Esophagus squamous epithelium (tissue), 5 donors: Measurements from ENCODE around the gene DGKB. TPM values are rescaled to one million over a fixed set of nuclear protein-coding genes. Genes with fewer than 3 reads are reported as not detected.

Experiments
- DNase-seq: peaks from one replicate; lab custom pipeline; 2025; lab: John Stamatoyannopoulos, UW
- H3K27ac ChIP-seq, 4 donors: fragments of 200-600 bp; sonication (generic); one replicate each; pipeline ENCODE4 v1.5.1; 2016 to 2019; ENCODE audit warnings: mild to moderate bottlenecking in 1 of 4
- H3K27me3 ChIP-seq, 4 donors: fragments of 200-600 bp; sonication (generic); 1 replicate in 3 of 4; 2 replicates in 1 of 4; pipeline versions ENCODE4 v1.5.1 to v1.6.0; 2017 to 2021; ENCODE audit warnings: antibody characterized with exemption in 1 of 4
- H3K36me3 ChIP-seq, 3 donors: fragments of 200-600 bp; sonication (generic); one replicate each; pipeline ENCODE4 v1.5.1; 2016 to 2019
- H3K4me1 ChIP-seq, 3 donors: fragments of 200-600 bp; sonication (generic); one replicate each; pipeline ENCODE4 v1.5.1; 2017 to 2019
- H3K4me3 ChIP-seq, 4 donors: fragments of 200-600 bp; sonication (generic); 1 replicate in 3 of 4; 2 replicates in 1 of 4; pipeline ENCODE4 v1.5.1; 2016 to 2019; ENCODE audit warnings: mild to moderate bottlenecking in 2 of 4, moderate library complexity in 1 of 4
- H3K9me3 ChIP-seq, 3 donors: fragments of 200-600 bp; sonication (generic); one replicate each; pipeline ENCODE4 v1.5.1; 2016 to 2019
- CTCF ChIP-seq, 6 experiments: fragments of 450-650 bp in 4 of 6; fragments of 200-600 bp in 2 of 6; sonication (generic) in 2 of 6; IDR thresholded peaks; one replicate each; pipeline ENCODE4 v1.5.1; 2016 to 2019; ENCODE audit warnings: antibody characterized with exemption in 6 of 6, mild to moderate bottlenecking in 4 of 6, moderate library complexity in 4 of 6
- POLR2A ChIP-seq, 4 donors: fragments of 450-650 bp; IDR thresholded peaks; one replicate each; pipeline ENCODE4 v1.6.1; 2017; ENCODE audit warnings: antibody characterized with exemption in 4 of 4, mild to moderate bottlenecking in 4 of 4, moderate library complexity in 3 of 4
- WGBS, 2 donors: methylation state at CpG; one replicate each; pipeline ENCODE4 v1.1.5; 2018; 5-methylcytosine and 5-hydroxymethylcytosine counted together
- intact Hi-C: fragments of 100-400 bp; cut with DNase I; formaldehyde crosslinking; loops from one replicate; pipeline ENCODE4 v1.15.0; 2022
- total RNA-seq, 4 donors: library from RNA; depleted of rRNA; stranded (reverse); fragments of >200 nt; gene quantifications; one replicate each; pipeline ENCODE4 v1.1.0, GENCODE V29; 2016
- donor health status: DM: yes; HTN: yes; CAD: no.

Gene DGKB
- total RNA-seq, 4 donors from 2014 or later, result 0.09 to 1.1 (median 0.23) TPM; not detected in 1

DNA sequence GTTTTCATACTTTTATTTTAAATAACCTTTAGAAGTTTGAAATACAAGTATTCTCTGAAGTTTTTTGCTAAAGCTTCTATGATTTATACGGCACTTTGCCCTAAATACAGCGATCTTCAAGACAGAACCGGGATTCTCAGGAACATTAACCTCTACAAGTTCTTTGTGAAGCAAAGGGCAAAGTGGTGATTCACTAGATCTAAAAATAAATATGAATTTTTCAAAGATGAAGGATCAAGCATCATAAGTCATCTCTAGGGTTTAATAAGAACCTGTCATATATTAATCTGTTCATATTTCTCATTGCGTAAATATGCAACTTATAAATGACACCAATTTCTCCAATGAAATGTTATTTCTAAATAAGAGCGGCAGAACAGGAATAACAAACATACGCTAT, 30.7 kb downstream of the DGKB start:
- TF ChIP-seq POLR2A (IDR thresholded peaks at IDR 0.05), result no peak
- Histone ChIP-seq H3K4me3 (no peak overlapping the region), H3K27me3 (no peaks in the 10 kb centered on the region), H3K36me3 (no peaks in the 10 kb centered on the region), H3K27ac (no peak overlapping the region), H3K4me1 (no peaks in the 10 kb centered on the region), H3K9me3 (no peaks in the 10 kb centered on the region)
- 69 to 84% methylated on average over 6 of the region's 6 CpGs for WGBS, 2 donors
- no peak for DNase-seq
- intact Hi-C loops, result no loop called here

- Histone ChIP-seq H3K27ac (no peak overlapping the region), H3K9me3 (no peaks in the 10 kb centered on the region), H3K4me3 (no peak overlapping the region), H3K4me1 (no peaks in the 10 kb centered on the region), H3K36me3 (no peaks in the 10 kb centered on the region), H3K27me3 (no peaks in the 10 kb centered on the region)
- intact Hi-C loops, result no loop called here
- no peak for DNase-seq
- TF ChIP-seq POLR2A (IDR thresholded peaks at IDR 0.05) (no peak), CTCF (IDR thresholded peaks at IDR 0.05) (no peak)
- WGBS, 2 donors, result 73 to 84% methylated on average over 10 to 11 of the region's 11 CpGs
Observed at GRCh38 chr7:14870394-14870793, 32.2 kb downstream of the DGKB start.

- Histone ChIP-seq H3K4me3 (no peak overlapping the region), H3K36me3 (no peaks in the 10 kb centered on the region), H3K27ac (no peak overlapping the region), H3K9me3 (no peaks in the 10 kb centered on the region), H3K4me1 (no peaks in the 10 kb centered on the region), H3K27me3 (no peaks in the 10 kb centered on the region)
- intact Hi-C loops, result no loop called here
- no peak for DNase-seq
- TF ChIP-seq POLR2A (IDR thresholded peaks at IDR 0.05) (no peak), CTCF (IDR thresholded peaks at IDR 0.05) (no peak)
Observed at GRCh38 chr7:14868937-14869336, 33.6 kb downstream of the DGKB start.

DNA sequence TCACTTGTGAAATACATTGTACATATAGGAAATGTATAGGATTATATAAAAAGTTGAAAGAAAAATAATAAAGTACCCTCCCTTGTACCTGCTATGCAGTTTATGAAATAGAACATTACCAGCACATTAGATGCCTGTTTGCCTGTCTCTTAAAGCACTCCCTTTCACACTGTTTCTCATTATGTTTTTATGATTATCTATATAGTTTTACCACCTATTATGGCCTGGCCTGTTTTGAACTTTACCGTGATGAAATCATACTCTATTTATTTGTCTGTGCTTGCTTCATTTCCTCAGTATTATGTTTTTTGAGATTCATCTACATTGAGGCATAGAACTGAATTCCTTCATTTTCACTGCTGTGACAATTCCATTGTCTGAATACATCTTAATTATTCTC, 41.1 kb downstream of the DGKB start:
- H3K27me3 ChIP-seq, result no peaks in the 10 kb centered on the region
- 55 to 69% methylated on average over 1 of the region's 1 CpG for WGBS, 2 donors
- no peaks in the 10 kb centered on the region for H3K4me1 ChIP-seq
- no peak for TF ChIP-seq POLR2A (IDR thresholded peaks at IDR 0.05)
- no peak for TF ChIP-seq CTCF (IDR thresholded peaks at IDR 0.05)
- DNase-seq, result no peak
- H3K9me3 ChIP-seq, result no peaks in the 10 kb centered on the region
- no peak overlapping the region for H3K27ac ChIP-seq
- H3K36me3 ChIP-seq, result no peaks in the 10 kb centered on the region
- H3K4me3 ChIP-seq, result no peak overlapping the region
- intact Hi-C loops, result no loop called here

DNA sequence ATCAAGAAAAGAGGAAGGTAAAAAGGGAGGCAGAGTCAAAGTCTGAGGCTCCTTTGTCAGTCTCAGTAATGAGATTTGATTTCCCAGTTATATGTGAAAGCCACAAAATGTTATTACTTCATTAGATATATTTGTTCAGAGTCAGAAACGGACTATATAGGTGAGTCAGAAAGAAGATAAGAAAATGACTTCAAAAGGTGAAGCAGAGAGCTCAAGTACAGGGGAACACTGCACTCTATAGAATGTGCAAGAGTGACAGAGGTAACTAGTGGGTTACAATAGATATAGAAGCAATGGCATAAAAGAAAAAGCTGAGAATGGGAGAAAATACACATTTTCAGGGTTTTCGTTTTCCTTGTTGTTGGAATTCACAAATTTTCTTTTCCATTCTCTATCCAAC, 43.3 kb downstream of the DGKB start:
- 42 to 45% methylated on average over 2 of the region's 2 CpGs for WGBS, 2 donors
- H3K27ac ChIP-seq, result no peak overlapping the region
- no peaks in the 10 kb centered on the region for H3K36me3 ChIP-seq
- no peaks in the 10 kb centered on the region for H3K9me3 ChIP-seq
- H3K27me3 ChIP-seq, result no peaks in the 10 kb centered on the region
- H3K4me1 ChIP-seq, result no peaks in the 10 kb centered on the region
- DNase-seq, result no peak
- TF ChIP-seq CTCF (IDR thresholded peaks at IDR 0.05) (no peak), POLR2A (IDR thresholded peaks at IDR 0.05) (no peak)
- intact Hi-C loops, result no loop called here
- H3K4me3 ChIP-seq, result no peak overlapping the region

GRCh38 chr7:14858866-14859265, 43.7 kb downstream of the DGKB start:
- no peaks in the 10 kb centered on the region for H3K36me3 ChIP-seq
- H3K9me3 ChIP-seq, result no peaks in the 10 kb centered on the region
- no peak overlapping the region for H3K4me3 ChIP-seq
- no peak for TF ChIP-seq POLR2A (IDR thresholded peaks at IDR 0.05)
- TF ChIP-seq CTCF (IDR thresholded peaks at IDR 0.05), result no peak
- no peaks in the 10 kb centered on the region for H3K27me3 ChIP-seq
- H3K4me1 ChIP-seq, result no peaks in the 10 kb centered on the region
- intact Hi-C loops, result no loop called here
- H3K27ac ChIP-seq, result no peak overlapping the region
- WGBS, 2 donors, result 54 to 62% methylated on average over 2 of the region's 2 CpGs
- DNase-seq, result no peak
